Osteocyte (in vitro differentiated cells): ENCODE results near the gene HS1BP3. TPM values are rescaled to one million over a fixed set of nuclear protein-coding genes. Genes with fewer than 3 reads are reported as not detected.

Experiments used
- DNase-seq: peaks from one replicate; pipeline ENCODE4 v3.0.0; 2021; ENCODE audit warnings: mixed read lengths; ENCODE audit not compliant: unreplicated experiment; ENCODE audit errors: extremely low spot score
- H3K27ac Mint-ChIP-seq: one replicate; pipeline ENCODE4 v1.8.0; 2021; ENCODE audit warnings: mild to moderate bottlenecking, mixed read lengths; ENCODE audit not compliant: unreplicated experiment
- H3K27me3 Mint-ChIP-seq: one replicate; pipeline ENCODE4 v1.8.0; 2021; ENCODE audit warnings: mixed read lengths; ENCODE audit not compliant: unreplicated experiment
- H3K36me3 Mint-ChIP-seq: one replicate; pipeline ENCODE4 v1.8.0; 2021; ENCODE audit warnings: mixed read lengths; ENCODE audit not compliant: unreplicated experiment
- H3K4me1 Mint-ChIP-seq: one replicate; pipeline ENCODE4 v1.8.0; 2021; ENCODE audit warnings: mixed read lengths; ENCODE audit not compliant: unreplicated experiment
- H3K4me3 Mint-ChIP-seq: one replicate; pipeline ENCODE4 v1.8.0; 2021; ENCODE audit warnings: mild to moderate bottlenecking, moderate library complexity, mixed read lengths; ENCODE audit not compliant: unreplicated experiment
- H3K9me3 Mint-ChIP-seq: one replicate; pipeline ENCODE4 v1.8.0; 2021; ENCODE audit warnings: mixed read lengths; ENCODE audit not compliant: unreplicated experiment
- total RNA-seq: library from RNA; stranded (reverse); gene quantifications from 2 replicates; pipeline ENCODE4 v1.2.1, GENCODE V29; 2021
- TF ChIP-seq, protein P1 (sequence below): fragments of 200-600 bp; sonication (generic); IDR thresholded peaks from 2 replicates; pipeline ENCODE4 v1.5.0; 2021; ENCODE audit warnings: antibody characterized with exemption, mild to moderate bottlenecking, moderate library complexity

The HS1BP3 gene
- total RNA-seq, 1 donor from 2014 or later: 40.5 TPM

DNA sequence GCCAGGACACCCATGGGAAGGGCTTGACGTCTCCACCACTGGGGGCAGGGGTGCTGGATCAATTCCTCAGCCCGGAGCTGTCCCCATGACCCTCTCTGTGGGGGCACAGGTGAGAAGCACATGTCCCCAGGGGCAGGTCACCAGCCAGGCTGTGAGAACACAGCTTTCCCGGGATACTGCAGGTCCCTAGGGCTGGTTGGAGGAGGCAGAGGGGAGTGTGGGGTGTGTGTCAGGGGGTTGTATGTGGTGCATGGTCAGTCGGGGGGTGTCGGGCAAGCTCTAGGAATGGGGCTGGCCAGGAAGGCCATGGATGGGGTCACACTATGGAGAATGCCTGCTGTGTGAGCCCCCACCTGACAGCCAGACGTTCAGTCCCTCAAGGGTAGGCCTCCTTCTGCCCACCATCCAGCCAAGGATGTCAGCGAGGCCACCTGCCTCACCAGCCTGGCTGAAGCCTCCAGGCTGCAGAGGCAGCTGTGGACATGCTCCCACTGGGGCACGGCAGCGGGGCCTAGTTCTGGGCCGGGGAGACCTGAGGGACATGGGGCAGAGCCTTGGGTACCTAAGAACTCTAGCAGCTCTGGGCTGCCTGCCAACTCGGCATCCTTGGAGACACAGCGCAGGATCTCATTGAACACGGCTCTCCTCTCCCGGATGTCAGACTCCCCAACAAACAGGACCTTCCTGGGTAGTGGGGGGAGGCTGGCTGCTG, 10.3 kb downstream of the HS1BP3 start:
- no peak overlapping the region for H3K27ac Mint-ChIP-seq
- peaks cover 15% of the 10 kb centered on the region for H3K4me1 Mint-ChIP-seq
- TF ChIP-seq, protein P1, sequence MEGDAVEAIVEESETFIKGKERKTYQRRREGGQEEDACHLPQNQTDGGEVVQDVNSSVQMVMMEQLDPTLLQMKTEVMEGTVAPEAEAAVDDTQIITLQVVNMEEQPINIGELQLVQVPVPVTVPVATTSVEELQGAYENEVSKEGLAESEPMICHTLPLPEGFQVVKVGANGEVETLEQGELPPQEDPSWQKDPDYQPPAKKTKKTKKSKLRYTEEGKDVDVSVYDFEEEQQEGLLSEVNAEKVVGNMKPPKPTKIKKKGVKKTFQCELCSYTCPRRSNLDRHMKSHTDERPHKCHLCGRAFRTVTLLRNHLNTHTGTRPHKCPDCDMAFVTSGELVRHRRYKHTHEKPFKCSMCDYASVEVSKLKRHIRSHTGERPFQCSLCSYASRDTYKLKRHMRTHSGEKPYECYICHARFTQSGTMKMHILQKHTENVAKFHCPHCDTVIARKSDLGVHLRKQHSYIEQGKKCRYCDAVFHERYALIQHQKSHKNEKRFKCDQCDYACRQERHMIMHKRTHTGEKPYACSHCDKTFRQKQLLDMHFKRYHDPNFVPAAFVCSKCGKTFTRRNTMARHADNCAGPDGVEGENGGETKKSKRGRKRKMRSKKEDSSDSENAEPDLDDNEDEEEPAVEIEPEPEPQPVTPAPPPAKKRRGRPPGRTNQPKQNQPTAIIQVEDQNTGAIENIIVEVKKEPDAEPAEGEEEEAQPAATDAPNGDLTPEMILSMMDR: no peak
- H3K27me3 Mint-ChIP-seq: no peaks in the 10 kb centered on the region
- H3K9me3 Mint-ChIP-seq: no peaks in the 10 kb centered on the region
- DNase-seq: no peak
- peaks cover 42% of the 10 kb centered on the region for H3K36me3 Mint-ChIP-seq
- H3K4me3 Mint-ChIP-seq: no peak overlapping the region

DNA sequence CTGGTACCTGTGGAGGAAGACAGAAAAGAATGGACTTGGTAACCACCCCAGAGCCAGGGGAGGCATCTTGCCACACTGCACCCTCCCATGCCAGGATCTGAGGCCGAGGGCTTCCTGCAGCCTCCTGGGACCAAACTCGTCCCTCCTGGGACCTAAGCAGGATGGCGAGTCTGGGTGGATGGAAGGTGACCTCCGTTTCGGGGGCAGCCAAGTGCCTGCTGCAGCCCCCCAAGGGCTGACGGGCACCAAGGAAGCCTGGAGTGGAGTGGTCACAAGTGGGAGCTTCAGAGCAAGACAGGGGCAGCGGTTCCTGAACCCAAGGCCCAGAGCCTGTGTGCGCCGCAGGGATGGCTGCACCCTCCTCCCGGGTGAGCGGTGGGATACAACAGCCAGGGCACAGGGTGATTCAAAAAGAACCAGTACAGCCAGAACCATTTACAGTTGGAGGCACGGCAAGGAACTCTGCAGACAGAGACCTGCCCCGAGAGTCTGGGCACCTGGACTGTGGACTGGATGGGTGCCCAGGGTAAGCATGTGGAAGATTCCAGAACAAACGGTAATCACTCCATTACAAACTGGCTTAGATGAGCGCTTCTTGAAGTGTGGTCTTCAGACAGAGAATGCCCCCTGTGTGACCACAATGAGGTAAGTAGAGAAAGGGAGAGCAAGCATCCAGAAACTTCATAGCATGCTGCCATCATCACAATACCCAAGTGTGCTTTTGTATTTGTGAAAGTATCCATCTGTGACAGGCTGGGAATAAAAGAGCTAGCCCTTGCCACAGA, 12.1 kb downstream of the HS1BP3 start:
- H3K9me3 Mint-ChIP-seq: no peaks in the 10 kb centered on the region
- no peak overlapping the region for H3K4me3 Mint-ChIP-seq
- peaks cover 30% of the 10 kb centered on the region for H3K4me1 Mint-ChIP-seq
- peaks cover 36% of the 10 kb centered on the region for H3K36me3 Mint-ChIP-seq
- no peak for DNase-seq
- no peak overlapping the region for H3K27ac Mint-ChIP-seq
- TF ChIP-seq, protein P1: no peak
- no peaks in the 10 kb centered on the region for H3K27me3 Mint-ChIP-seq

DNA sequence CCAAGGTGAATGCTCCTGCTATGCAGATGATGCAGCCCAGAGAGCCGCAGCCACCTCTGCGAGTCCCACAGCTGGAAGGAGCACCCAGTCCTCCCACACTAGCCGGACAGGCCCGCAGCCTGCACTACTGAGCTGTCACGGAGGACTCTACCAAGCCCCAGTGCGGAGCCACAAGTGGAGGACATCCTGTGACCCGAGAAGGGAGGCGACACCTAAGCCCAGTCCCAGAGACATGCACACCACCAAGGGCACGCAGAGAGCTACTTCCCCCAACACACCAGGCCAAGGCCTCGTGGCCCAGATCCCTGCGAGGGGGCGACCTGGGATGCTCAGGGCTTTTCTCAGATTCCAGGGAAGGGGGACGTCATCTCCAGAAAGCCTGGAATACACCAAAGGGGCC, 12.9 kb downstream of the HS1BP3 start:
- no peaks in the 10 kb centered on the region for H3K9me3 Mint-ChIP-seq
- TF ChIP-seq, protein P1: no peak
- no peak overlapping the region for H3K27ac Mint-ChIP-seq
- H3K4me1 Mint-ChIP-seq: peaks cover 30% of the 10 kb centered on the region
- no peak overlapping the region for H3K4me3 Mint-ChIP-seq
- no peak for DNase-seq
- H3K36me3 Mint-ChIP-seq: peaks cover 33% of the 10 kb centered on the region
- no peaks in the 10 kb centered on the region for H3K27me3 Mint-ChIP-seq

DNA sequence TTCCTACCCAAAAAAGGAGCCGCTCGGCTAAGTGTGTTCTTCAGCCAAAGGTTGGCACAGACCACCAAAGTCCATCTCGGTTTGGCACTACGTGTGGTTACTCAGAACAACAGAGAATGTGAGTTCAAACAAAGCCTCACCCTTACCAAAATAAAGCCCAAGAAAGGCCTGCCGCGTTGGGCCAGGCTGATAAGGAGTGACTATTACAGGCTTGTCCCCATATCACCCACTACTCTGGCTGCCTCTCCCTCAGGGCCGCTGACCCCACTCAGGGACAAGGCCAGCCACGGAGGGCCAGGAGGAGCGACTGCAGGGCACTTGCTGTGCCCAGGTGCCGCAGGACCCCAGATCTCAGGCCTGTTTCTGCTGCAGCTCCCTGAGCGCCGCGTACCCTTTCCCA, 13.8 kb downstream of the HS1BP3 start:
- Mint-ChIP-seq H3K27ac (no peak overlapping the region), H3K4me1 (peaks cover 23% of the 10 kb centered on the region), H3K36me3 (peaks cover 33% of the 10 kb centered on the region), H3K27me3 (no peaks in the 10 kb centered on the region), H3K9me3 (no peaks in the 10 kb centered on the region), H3K4me3 (no peak overlapping the region)
- TF ChIP-seq, protein P1: no peak
- no peak for DNase-seq
